Panc1 (cell line): ENCODE data around the gene ZBTB7B. TPM values are rescaled to one million over a fixed set of nuclear protein-coding genes. Genes with fewer than 3 reads are reported as not detected.
A peak's percentile ranks its signal among the peaks of the same experiment; 100 is the strongest.

Experiments used
- ATAC-seq: fragments of 200-7000 bp; cut with Tn5 transposase; 2 replicates; pipeline ENCODE4 v1.9.1; 2020; ENCODE audit warnings: mild to moderate bottlenecking, moderate library complexity
- BruUV-seq: library from RNA; stranded (reverse); fragments of 400-500 nt; replicated peaks from 2 replicates; lab custom pipeline; 2021; lab: Mats Ljungman, UMichigan
- CTCF ChIA-PET: fragments of 300-600 bp; sonication (Branson Sonifier 250); formaldehyde crosslinking; loops from one replicate; lab custom pipeline; 2022; ENCODE audit warnings: antibody characterized with exemption; lab: Charles Lee
- POLR2A ChIA-PET: fragments of 300-600 bp; sonication (Branson Sonifier 250); formaldehyde crosslinking; loops from one replicate; lab custom pipeline; 2022; ENCODE audit warnings: antibody characterized with exemption; lab: Charles Lee
- DNase-seq: peaks from one replicate; pipeline ENCODE4 v3.0.0-alpha.2; 2010; ENCODE audit warnings: low read depth, low spot score
- H3K27ac ChIP-seq: 2 replicates; pipeline ENCODE4 v1.5.1; 2011; ENCODE audit warnings: mild to moderate bottlenecking, low read length, inconsistent platforms
- H3K27me3 ChIP-seq: fragments of 200-500 bp; sonication (Bioruptor generic); 2 replicates; pipeline ENCODE4 v1.6.0; 2014; ENCODE audit warnings: low read length, inconsistent platforms; ENCODE audit not compliant: control insufficient read depth, insufficient read depth
- H3K36me3 ChIP-seq: fragments of 200-500 bp; sonication (Bioruptor generic); 2 replicates; pipeline ENCODE4 v1.5.1; 2014; ENCODE audit warnings: inconsistent platforms, mild to moderate bottlenecking, low read length, moderate library complexity; ENCODE audit not compliant: control insufficient read depth, insufficient read depth
- H3K4me1 ChIP-seq: 2 replicates; pipeline ENCODE4 v1.5.1; 2011; ENCODE audit warnings: inconsistent platforms, mild to moderate bottlenecking, low read length, moderate library complexity; ENCODE audit not compliant: control insufficient read depth, insufficient read depth
- H3K4me3 ChIP-seq, 2 experiments: 2 replicates each; pipeline ENCODE4 v1.5.1; 2011 to 2012; ENCODE audit warnings: low read depth in 2 of 2, low read length in 2 of 2, mild to moderate bottlenecking in 2 of 2, inconsistent platforms in 1 of 2, moderate library complexity in 1 of 2
- H3K9me3 ChIP-seq: fragments of 200-500 bp; sonication (Bioruptor generic); 2 replicates; pipeline ENCODE4 v1.5.1; 2014; ENCODE audit warnings: low read depth, mild to moderate bottlenecking, inconsistent platforms, low read length, moderate library complexity; ENCODE audit not compliant: control insufficient read depth, insufficient read depth
- POLR2AphosphoS5 ChIP-seq: IDR thresholded peaks from 2 replicates; pipeline ENCODE4 v1.6.1; 2012; ENCODE audit warnings: mild to moderate bottlenecking, low read depth, low read length, moderate library complexity
- REST ChIP-seq, 2 experiments: IDR thresholded peaks; 2 replicates each; pipeline ENCODE4 v1.6.1; 2011 to 2012; ENCODE audit warnings: low read depth in 2 of 2, control low read depth in 1 of 2, low read length in 1 of 2, mild to moderate bottlenecking in 1 of 2, moderate library complexity in 1 of 2; ENCODE audit not compliant: insufficient read depth in 1 of 2
- SIN3A ChIP-seq: IDR thresholded peaks from 2 replicates; pipeline ENCODE4 v1.6.1; 2012; ENCODE audit warnings: low read depth, mild to moderate bottlenecking, low read length, moderate library complexity, borderline replicate concordance; ENCODE audit not compliant: insufficient read depth
- TCF7L2 ChIP-seq: IDR thresholded peaks from 2 replicates; pipeline ENCODE4 v1.6.1; 2011; ENCODE audit warnings: mild to moderate bottlenecking, low read depth, low read length, inconsistent platforms
- in situ Hi-C: cut with HindIII; loops from 2 replicates; pipeline ENCODE4 v1.10.0; 2016; ENCODE audit warnings: low sequenced_read_pairs, low pct_unique_long_range_greater_than_20kb
- intact Hi-C: fragments of 100-400 bp; cut with micrococcal nuclease; formaldehyde crosslinking; loops from one replicate; pipeline ENCODE4 v1.10.0; 2022; ENCODE audit not compliant: unreplicated experiment
- total RNA-seq: library from RNA; stranded (reverse); gene quantifications from one replicate; pipeline ENCODE4 v1.2.1, GENCODE V29; 2021; ENCODE audit not compliant: unreplicated experiment
- TF ChIP-seq, protein P1 (sequence below): fragments of 450-650 bp; IDR thresholded peaks from 2 replicates; pipeline ENCODE4 v1.5.1; 2017; ENCODE audit warnings: mild to moderate bottlenecking

The ZBTB7B gene
- total RNA-seq, 1 experiment from 2014 or later: 55.8 TPM

GRCh38 chr1:154960446-154961136, 42.0 kb upstream of the ZBTB7B start:
- no peak for TF ChIP-seq POLR2AphosphoS5
- no peak for TF ChIP-seq TCF7L2
- TF ChIP-seq REST (IDR thresholded peaks at IDR 0.05; ENCODE audit: insufficient read depth in 1 of 2, low read depth in 2 of 2, low read length in 1 of 2): no peak
- no peak for TF ChIP-seq SIN3A
- TF ChIP-seq, protein P1, sequence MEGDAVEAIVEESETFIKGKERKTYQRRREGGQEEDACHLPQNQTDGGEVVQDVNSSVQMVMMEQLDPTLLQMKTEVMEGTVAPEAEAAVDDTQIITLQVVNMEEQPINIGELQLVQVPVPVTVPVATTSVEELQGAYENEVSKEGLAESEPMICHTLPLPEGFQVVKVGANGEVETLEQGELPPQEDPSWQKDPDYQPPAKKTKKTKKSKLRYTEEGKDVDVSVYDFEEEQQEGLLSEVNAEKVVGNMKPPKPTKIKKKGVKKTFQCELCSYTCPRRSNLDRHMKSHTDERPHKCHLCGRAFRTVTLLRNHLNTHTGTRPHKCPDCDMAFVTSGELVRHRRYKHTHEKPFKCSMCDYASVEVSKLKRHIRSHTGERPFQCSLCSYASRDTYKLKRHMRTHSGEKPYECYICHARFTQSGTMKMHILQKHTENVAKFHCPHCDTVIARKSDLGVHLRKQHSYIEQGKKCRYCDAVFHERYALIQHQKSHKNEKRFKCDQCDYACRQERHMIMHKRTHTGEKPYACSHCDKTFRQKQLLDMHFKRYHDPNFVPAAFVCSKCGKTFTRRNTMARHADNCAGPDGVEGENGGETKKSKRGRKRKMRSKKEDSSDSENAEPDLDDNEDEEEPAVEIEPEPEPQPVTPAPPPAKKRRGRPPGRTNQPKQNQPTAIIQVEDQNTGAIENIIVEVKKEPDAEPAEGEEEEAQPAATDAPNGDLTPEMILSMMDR: no peak
- no peak for ATAC-seq
- Histone ChIP-seq H3K4me3 (peak overlapping the region; percentile 64 to 66), H3K9me3 (no peaks in the 10 kb centered on the region), H3K36me3 (peaks cover 15% of the 10 kb centered on the region), H3K4me1 (peaks cover 40% of the 10 kb centered on the region), H3K27me3 (no peaks in the 10 kb centered on the region), H3K27ac (peak overlapping the region; percentile 92)
- CTCF ChIA-PET: interaction anchor here (0.9 kb wide), 1 partner anchor 10 kb away, joined by 4 read pairs; the partner anchor contains the start of gene SHC1
- POLR2A ChIA-PET: interaction anchor here (0.9 to 1.2 kb wide), 2 partner anchors 10 to 25 kb away, joined by 3 to 4 read pairs; partner anchors contain the start of gene SHC1
- in situ Hi-C loops: no loop called here
- intact Hi-C loops: no loop called here
- no TSS peak for BruUV-seq
- DNase-seq: no peak

DNA sequence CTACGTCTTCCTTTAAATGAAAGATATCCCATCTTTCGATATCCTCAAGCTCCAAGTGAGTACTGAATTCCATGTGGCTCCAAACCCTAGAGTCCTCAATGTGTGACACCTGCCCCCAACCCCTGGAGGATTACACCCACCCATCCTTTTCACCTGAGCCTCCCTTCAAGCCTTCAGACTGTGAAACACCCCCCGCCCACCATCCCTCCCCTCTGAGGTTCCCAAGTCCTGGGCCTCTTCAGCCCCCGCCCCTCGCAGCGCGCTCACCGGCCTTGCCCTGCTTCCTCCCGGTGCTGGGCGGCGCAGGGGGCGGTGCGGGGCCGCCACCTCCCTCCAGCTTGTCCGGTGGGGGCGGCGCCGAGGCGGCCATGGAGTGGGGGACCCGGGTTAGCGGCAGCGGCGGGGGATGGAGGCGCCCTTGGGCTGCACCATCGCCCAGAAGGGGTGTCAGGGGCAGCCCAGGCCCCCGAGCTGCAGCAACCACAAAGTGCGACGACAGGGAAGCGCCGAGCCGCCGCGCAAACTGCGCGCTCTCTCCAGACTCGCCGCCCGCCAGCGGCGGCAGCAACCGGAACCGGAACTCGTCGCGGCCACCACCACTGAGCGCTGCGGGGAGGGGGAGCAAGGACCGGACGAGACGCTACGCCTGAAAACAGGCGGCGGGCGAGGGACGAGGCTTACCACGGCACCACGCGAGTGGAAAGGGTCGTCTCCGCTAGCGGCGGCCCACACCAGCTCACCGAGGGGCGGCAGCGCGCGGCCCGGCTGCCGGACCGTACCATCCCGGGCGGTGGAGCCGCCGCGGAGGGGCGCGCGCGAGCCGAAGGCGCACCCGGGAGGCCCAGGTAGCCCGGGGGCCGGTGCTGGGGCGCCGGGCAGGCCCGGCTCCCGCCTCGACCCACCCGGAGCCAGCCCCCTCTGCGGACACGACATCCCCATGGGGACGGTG, 41.1 kb upstream of the ZBTB7B start, which contains the start of gene PYGO2:
Gene PYGO2, minus strand, starts transcription at position 576 of the 949 bp plus-strand sequence. Its CDS starts 206 bp downstream, at position 370.
- intact Hi-C loops (no loop called here), in situ Hi-C loops (no loop called here)
- DNase-seq (no peak), ATAC-seq (peak; percentile 86)
- peak within 1 kb of the TSS; percentile 64 to 66 for H3K4me3 ChIP-seq
- CTCF ChIA-PET: interaction anchor here (0.6 to 0.9 kb wide), 2 partner anchors 9 to 51 kb away, joined by 3 to 4 read pairs; partner anchors contain the start of gene SHC1
- no peaks in the 10 kb centered on the region for H3K9me3 ChIP-seq
- H3K4me1 ChIP-seq: peaks cover 38% of the 10 kb centered on the region
- POLR2A ChIA-PET: interaction anchor here (0.9 to 1.2 kb wide), 2 partner anchors 9 to 24 kb away, joined by 3 to 4 read pairs; partner anchors contain the start of gene SHC1
- peak within 1 kb of the TSS; percentile 96 for H3K27ac ChIP-seq
- H3K27me3 ChIP-seq: no peaks in the 10 kb centered on the region
- BruUV-seq: no TSS peak
- TF ChIP-seq SIN3A (0 out of 2 replicates have a peak, but pooled peaks have one; percentile 31), TCF7L2 (no peak), POLR2AphosphoS5 (peak; percentile 94), REST (IDR thresholded peaks at IDR 0.05; ENCODE audit: insufficient read depth in 1 of 2, low read depth in 2 of 2, low read length in 1 of 2) (no peak)
- TF ChIP-seq, protein P1: peak; percentile 91; the same call in 1 of the 2 replicates
- peaks cover 15% of the 10 kb centered on the region for H3K36me3 ChIP-seq
